H1 (cell line): Measurements from ENCODE around the gene RGS14. TPM values are rescaled to one million over a fixed set of nuclear protein-coding genes. Genes with fewer than 3 reads are reported as not detected.

ENCODE experiments used
- BACH1 ChIP-seq: IDR thresholded peaks from 2 replicates; pipeline ENCODE4 v1.6.1; 2012; ENCODE audit warnings: low read length, improper control_type of control experiment
- BRCA1 ChIP-seq: IDR thresholded peaks from 2 replicates; pipeline ENCODE4 v1.6.1; 2012; ENCODE audit warnings: low read depth, low read length, improper control_type of control experiment
- CREB1 ChIP-seq: IDR thresholded peaks from 2 replicates; pipeline ENCODE4 v1.6.1; 2012; ENCODE audit warnings: inconsistent platforms
- KDM5A ChIP-seq: fragments of 200-600 bp; IDR thresholded peaks from 2 replicates; pipeline ENCODE4 v1.7.1; 2012; ENCODE audit warnings: mild to moderate bottlenecking, low read length, inconsistent platforms, mixed read lengths
- MAFK ChIP-seq: IDR thresholded peaks from 2 replicates; pipeline ENCODE4 v1.6.1; 2012; ENCODE audit warnings: low read depth, mild to moderate bottlenecking, improper control_type of control experiment, low read length
- NRF1 ChIP-seq: IDR thresholded peaks from 2 replicates; pipeline ENCODE4 v1.6.1; 2011; ENCODE audit warnings: mild to moderate bottlenecking, low read depth, low read length, improper control_type of control experiment
- PHF8 ChIP-seq: fragments of 200-600 bp; sonication (generic); conservative IDR thresholded peaks from 2 replicates; pipeline ENCODE4 v1.7.1; 2012; ENCODE audit warnings: low read depth, mild to moderate bottlenecking, inconsistent platforms, low read length, moderate library complexity
- POLR2A ChIP-seq, 2 experiments: IDR thresholded peaks; 1 replicate in 1 of 2; 2 replicates in 1 of 2; pipeline ENCODE4 v1.6.1; 2011; ENCODE audit warnings: low read depth in 2 of 2, low read length in 2 of 2, mild to moderate bottlenecking in 2 of 2; ENCODE audit errors: control extremely low read depth in 1 of 2
- SIN3A ChIP-seq, 2 experiments: IDR thresholded peaks in 1 of 2; conservative IDR thresholded peaks in 1 of 2; 2 replicates each; pipeline ENCODE4 v1.6.1; 2011 to 2012; ENCODE audit warnings: low read length in 2 of 2, improper control_type of control experiment in 1 of 2, low read depth in 1 of 2, mild to moderate bottlenecking in 1 of 2
- TAF1 ChIP-seq: IDR thresholded peaks from 2 replicates; pipeline ENCODE4 v1.6.1; 2011; ENCODE audit warnings: mild to moderate bottlenecking, low read depth, low read length
- polyA plus RNA-seq, 7 experiments: library from polyadenylated mRNA; depleted of rRNA in 3 of 7; stranded (reverse) in 5 of 7; unstranded in 2 of 7; fragments of >200 nt in 5 of 7; fragments of 200-250 nt in 2 of 7; gene quantifications; 1 replicate in 5 of 7; 2 replicates in 1 of 7; 4 replicates in 1 of 7; pipeline versions ENCODE4 v1.2.1 to v1.2.3, GENCODE V29; 2011 to 2013; ENCODE audit warnings: missing spikeins in 2 of 7, mixed read lengths in 2 of 7
- total RNA-seq: library from RNA; stranded (reverse); fragmentation: NEBNext Ultra II Directional; extraction: Animal tissue kit (Norgen Biotek cat#: 25700); gene quantifications from 2 replicates; pipeline ENCODE4 v1.2.1, GENCODE V29; 2021
- TF ChIP-seq, protein P1 (sequence below): IDR thresholded peaks from 2 replicates; pipeline ENCODE4 v1.6.1; 2012; ENCODE audit warnings: inconsistent platforms
- TF ChIP-seq, protein P2 (sequence below): IDR thresholded peaks from 2 replicates; pipeline ENCODE4 v1.6.1; 2012; ENCODE audit warnings: inconsistent platforms
- TF ChIP-seq, protein P3 (sequence below): IDR thresholded peaks from 2 replicates; pipeline ENCODE4 v1.6.1; 2011; ENCODE audit warnings: low read length, improper control_type of control experiment

RGS14 gene
- total and polyA plus RNA-seq, 2 of the 8 experiments (the other 6 are each of a cell fraction or from before 2014, with no cell fraction given): 24.4 to 46.1 TPM

DNA sequence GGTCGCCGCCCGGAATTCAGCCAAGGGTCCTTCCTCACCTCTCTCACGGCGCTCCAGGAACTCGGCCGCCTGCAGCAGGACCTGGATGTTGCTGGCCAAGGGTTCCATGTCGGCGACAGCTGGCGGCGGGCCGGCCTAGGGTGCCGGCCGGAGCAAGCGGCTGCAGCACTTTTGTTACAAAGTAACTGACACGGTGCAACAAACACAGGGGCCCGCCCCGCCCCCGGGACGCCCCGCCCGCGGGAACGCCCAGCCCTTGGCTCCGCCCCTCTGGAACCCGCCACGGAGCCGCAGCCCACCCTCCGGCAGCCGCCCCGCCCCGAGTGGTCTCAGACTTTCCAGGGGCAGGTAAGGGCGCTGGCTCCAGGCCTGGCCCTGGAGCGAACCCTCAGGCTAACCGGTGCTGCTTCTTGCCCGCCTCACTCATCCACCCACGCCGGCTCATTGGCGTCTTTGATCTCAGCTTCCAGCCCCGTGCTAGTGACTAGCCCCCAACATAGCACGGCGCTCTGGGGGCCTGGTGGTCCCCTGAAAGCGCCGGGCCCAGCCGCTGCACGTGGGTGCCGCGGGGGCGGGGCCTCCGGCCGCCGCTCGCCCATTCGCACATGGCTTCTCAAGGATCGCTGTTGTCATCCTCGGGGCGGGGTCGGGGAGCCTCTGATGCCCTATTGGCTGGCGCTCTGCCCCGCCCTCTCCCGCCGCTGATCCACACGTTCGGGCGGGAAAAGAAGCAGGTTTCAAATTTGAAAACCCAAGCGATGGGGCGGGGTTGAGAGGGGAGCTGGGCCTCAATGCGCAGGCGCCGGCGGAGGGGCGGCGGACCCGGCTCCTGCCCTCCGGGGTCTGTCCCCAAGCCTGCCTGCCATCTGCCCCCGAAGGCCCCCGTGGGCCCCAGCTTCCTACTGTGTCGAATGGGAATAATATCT, 45.7 kb upstream of the RGS14 start, which contains the start of gene MXD3 (continued):
- TF ChIP-seq, protein P1, sequence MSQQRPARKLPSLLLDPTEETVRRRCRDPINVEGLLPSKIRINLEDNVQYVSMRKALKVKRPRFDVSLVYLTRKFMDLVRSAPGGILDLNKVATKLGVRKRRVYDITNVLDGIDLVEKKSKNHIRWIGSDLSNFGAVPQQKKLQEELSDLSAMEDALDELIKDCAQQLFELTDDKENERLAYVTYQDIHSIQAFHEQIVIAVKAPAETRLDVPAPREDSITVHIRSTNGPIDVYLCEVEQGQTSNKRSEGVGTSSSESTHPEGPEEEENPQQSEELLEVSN: peak; percentile 97
- TF ChIP-seq NRF1 (peak; percentile 90), CREB1 (peak; percentile 57), KDM5A (no peak), PHF8 (peak; percentile 76), BACH1 (peak; percentile 81), TAF1 (peak; percentile 11; the same call in 1 of the 2 replicates), BRCA1 (no peak), SIN3A (conservative IDR thresholded peaks at IDR 0.05 in 1 of 2, IDR thresholded peaks at IDR 0.05 in 1 of 2; ENCODE audit: low read depth in 1 of 2, low read length in 2 of 2) (peak in 1 of 2 experiments; percentile 19; a peak in 2 of 4 replicates), POLR2A (IDR thresholded peaks at IDR 0.05; ENCODE audit: control extremely low read depth in 1 of 2, low read depth in 2 of 2, low read length in 2 of 2) (peak in 1 of 2 experiments; percentile 60; a peak in 2 of 3 replicates), MAFK (no peak)
- TF ChIP-seq, protein P2, sequence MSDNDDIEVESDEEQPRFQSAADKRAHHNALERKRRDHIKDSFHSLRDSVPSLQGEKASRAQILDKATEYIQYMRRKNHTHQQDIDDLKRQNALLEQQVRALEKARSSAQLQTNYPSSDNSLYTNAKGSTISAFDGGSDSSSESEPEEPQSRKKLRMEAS: peak; percentile 96
- TF ChIP-seq, protein P3, sequence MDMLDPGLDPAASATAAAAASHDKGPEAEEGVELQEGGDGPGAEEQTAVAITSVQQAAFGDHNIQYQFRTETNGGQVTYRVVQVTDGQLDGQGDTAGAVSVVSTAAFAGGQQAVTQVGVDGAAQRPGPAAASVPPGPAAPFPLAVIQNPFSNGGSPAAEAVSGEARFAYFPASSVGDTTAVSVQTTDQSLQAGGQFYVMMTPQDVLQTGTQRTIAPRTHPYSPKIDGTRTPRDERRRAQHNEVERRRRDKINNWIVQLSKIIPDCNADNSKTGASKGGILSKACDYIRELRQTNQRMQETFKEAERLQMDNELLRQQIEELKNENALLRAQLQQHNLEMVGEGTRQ: peak; percentile 58; the same call in 1 of the 2 replicates
- TF ChIP-seq, all 59 proteins: peak for 15
